Stimulated activated CD8-positive, alpha-beta memory T cell treated with anti-CD3 and anti-CD28 coated beads, Interleukin-4, amount 100 ng/mL, for 1 hour (primary cell): ENCODE data around the gene TRAF7.
A peak's percentile ranks its signal among the peaks of the same experiment; 100 is the strongest.

Experiments used
- DNase-seq, 2 donors: peaks; one replicate each; pipeline ENCODE4 v3.0.0-alpha.2; 2020; ENCODE audit warnings: low read depth in 2 of 2, low spot score in 1 of 2

TRAF7 gene

DNA sequence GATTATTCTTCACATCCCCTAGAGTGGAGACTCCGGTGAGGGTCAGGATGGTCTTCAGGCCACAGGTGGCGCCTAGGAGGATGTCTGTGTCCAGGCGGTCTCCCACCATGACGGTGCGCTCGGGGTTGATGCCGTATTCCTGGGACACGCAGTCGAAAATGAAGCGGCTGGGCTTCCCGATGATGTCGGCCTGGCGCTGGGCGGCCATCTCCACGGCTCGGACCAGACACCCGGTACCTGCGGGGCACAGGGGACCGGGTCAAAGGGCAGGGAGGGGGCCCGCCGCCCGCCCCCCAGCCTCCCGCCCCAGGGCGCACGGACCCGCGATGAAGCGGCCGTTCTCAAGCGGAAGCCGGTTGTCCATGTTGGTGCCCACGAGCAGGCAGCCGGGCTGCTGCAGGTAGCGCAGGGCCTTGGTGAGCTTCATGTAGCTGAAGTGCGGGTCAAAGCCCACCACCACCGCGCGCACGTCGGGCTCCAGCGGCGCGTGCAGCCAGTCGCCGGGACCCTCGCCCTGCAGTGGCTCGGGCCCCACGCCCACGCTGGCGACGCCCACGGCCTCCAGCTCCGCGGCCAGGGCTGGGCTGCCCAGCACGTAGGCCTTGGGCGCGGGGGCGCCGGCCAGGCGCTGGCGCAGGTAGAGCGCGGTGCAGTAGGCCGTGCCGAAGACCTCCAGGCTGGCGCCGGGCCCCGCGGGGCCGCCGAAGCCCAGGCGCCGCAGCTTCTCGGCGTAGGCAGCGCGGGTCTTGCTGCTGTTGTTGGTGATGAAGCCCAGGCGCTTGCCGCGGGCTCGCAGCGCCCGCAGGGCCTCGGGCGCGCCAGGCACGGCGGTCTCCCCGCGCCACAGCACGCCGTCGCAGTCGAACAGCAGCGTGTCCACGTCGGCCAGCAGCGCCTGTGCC lies 58.5 kb downstream of the TRAF7 start:
- DNase-seq, result no peak

DNA sequence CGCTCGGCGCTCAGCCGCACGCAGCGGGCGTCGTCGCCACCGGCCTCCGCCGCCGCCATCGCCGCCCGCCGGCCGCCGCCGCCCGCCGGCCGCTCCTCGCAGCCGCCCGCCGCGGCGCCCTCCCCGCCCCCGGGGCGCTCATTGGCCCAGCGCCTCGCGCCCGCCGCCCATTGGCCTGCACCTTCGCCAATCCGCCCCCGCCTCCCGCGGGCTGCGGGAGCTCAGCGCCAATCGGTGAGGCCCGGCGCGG lies 59.1 kb downstream of the TRAF7 start, which contains the start of gene PGP:
Gene PGP, minus strand, starts transcription at position 122 of the 250 bp plus-strand sequence. Its CDS starts 63 bp downstream, at position 59.
- DNase-seq, result no peak

DNA sequence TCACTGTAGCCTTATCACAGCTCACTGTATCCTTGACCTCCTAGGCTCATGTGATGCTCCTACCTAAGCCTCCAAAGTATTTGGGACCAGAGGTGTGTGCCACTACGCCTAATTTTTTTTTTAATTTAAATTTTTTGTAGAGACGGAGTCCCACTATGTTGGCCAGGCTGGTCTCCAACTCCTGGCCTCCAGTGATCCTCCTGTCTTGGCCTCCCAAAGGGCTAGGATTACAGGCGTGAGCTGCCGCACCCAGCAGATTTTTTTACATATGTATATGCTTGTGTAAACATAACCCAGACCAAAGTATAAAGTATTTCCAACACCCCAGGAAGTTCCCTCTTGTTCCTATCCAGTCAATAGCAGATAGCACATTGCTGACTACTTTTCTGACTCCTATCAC lies 60.7 kb downstream of the TRAF7 start:
- no peak for DNase-seq

DNA sequence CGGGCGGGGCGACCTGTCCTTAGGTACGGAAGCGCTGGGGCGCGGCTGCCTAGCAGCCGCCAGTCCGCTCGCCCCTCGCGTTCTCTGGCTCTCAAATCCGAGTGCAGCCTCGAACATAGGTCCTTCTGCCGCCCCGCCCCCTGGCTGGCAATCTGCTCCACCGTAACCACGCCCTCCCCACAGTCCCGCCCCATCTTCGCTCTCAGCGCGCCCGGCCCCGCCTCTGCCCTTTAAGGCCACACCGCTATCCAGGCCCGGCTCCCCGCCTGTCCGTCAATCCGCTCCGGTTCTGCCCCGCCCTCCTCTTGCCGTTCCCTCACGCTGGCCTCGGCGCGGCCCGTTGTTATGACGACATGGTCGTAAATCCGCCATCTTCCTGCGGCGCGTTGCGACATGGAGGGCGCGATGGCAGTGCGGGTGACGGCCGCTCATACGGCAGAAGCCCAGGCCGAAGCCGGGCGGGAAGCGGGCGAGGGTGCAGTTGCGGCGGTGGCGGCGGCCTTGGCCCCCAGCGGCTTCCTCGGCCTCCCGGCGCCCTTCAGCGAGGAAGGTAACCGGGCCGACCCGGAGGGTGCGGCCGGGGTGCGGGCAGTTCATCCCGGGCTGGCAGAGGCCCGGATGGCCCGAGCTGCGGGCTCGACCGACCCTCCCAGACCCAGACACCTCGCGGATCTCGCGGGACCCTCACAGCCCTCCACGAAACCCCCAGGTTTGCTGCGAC lies 67.8 kb downstream of the TRAF7 start, which contains the start of gene E4F1:
Gene E4F1, plus strand, starts transcription at position 371 of the 721 bp plus-strand sequence. Its CDS starts 23 bp downstream, at position 394.
- DNase-seq, result peak; percentile 97

DNA sequence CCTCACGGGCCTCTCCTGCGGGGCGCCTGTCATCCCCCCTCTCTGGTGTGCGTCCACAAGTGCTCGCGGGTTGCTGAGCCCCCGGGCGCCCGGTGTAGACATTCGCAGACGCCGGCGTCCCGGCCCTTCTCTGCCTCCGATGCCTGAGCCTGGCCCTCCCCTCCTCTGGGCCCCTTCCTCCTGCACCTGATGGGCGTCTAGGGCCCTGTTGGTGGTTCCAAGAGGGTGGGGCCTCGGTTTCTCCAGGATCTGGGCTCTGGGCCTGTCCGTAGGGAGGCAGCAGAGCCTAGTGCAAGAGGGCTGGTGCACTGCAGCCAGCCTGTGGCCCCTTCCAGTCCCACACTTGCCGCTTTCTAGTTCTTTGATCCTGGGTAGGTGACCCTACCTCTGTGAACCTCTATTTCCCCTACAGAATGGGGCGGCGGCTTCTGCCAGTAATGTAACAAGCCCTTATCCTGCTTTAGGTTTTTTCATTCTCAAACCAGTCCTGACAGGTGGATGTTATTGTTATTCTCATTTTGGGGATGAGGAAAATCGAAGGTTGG lies 68.4 kb downstream of the TRAF7 start:
- no peak for DNase-seq

DNA sequence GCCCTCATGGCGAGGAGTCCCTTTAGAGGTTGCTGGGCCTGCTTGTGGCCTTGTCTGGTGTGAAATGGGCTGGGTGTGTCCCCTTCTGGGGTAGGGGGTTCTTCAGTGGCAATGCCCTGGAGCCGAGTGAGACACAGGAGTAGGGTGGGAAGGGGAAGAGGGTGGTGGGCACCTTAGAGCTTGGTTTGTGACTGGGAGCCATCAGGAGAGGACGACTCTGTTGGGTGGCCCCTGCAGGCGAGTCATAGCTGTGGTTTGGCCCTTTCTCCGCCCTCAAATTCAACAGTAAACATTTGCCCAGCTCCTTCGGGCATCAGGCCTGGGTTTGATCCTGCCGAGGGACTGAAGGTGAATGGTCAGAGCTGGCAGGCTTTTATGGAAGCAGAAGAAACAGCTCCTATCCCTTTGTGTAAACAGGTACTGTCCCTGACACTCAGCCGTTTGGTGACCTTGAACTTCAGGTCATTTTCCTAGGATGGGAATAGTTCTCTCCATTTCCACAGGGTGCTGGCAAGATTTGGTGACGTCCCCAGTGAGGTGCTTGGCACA lies 70.7 kb downstream of the TRAF7 start:
- no peak for DNase-seq

DNA sequence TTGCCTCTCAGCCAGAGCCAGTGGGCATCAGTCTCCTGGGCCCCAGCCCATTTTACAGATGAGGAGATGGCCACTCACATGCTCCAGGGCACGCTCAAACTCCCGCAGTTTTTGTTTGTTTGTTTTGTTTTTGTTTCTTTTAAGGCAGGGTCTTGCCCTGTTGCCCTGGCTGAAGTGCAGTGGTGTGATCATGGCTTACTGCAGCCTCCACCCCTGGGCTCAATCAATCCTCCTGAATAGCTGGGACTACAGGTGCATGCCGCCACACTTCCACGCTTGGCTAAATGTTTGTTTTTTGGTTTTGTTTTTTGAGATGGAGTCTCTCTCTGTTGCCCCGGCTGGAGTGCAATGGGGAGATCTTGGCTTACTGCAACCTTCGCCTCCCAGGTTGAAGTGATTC lies 71.3 kb downstream of the TRAF7 start:
- no peak for DNase-seq
